ENCODE data around the gene PIP5K1A. TPM values are rescaled to one million over a fixed set of nuclear protein-coding genes. Genes with fewer than 3 reads are reported as not detected.

PIP5K1A gene, protein sequence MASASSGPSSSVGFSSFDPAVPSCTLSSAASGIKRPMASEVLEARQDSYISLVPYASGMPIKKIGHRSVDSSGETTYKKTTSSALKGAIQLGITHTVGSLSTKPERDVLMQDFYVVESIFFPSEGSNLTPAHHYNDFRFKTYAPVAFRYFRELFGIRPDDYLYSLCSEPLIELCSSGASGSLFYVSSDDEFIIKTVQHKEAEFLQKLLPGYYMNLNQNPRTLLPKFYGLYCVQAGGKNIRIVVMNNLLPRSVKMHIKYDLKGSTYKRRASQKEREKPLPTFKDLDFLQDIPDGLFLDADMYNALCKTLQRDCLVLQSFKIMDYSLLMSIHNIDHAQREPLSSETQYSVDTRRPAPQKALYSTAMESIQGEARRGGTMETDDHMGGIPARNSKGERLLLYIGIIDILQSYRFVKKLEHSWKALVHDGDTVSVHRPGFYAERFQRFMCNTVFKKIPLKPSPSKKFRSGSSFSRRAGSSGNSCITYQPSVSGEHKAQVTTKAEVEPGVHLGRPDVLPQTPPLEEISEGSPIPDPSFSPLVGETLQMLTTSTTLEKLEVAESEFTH
- total RNA-seq: 71.9 and 78.6 TPM in 2 replicates

DNA sequence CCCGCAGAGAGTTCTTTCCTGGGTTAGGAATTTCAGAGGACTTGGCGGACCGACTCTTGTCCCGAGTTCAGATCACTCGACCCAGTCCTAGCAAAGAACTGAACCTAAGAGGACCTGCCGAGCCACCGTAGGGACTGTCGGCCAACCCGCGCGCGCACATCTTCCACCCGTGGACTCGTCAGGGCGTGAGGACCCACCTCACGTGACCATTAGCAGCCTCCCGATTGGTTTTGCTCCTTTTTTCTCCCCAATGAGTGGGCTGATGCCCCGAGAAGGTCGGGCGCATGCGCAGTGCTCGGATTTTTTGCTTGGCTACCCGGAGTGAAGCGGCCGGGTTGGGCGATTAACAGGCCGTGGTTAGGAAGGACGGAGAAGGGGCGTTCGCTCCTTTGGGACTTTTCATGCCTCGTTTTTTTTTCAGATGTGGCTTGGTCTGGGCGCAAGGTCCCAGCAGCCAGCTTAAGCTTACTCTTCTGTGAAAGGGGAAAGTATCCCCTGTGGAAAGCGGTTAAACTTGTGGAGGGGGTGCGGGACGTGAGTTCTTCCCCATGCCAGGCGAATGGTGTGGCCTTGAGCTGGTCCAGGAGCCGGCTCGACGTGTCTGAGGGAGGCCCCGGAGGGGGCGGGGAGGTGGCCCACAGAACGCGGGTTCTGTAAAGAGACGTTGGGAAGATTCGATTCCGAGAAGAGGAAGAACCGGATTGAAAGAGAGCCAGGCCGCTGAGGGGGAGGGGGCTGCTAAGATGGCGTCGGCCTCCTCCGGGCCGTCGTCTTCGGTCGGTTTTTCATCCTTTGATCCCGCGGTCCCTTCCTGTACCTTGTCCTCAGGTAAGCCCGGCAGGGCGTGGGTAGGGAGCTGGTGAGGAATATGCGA is at the start of gene PIP5K1A:
Gene PIP5K1A, plus strand, starts transcription at position 299 of the 874 bp plus-strand sequence. Its CDS starts 445 bp downstream, at position 744.

DNA sequence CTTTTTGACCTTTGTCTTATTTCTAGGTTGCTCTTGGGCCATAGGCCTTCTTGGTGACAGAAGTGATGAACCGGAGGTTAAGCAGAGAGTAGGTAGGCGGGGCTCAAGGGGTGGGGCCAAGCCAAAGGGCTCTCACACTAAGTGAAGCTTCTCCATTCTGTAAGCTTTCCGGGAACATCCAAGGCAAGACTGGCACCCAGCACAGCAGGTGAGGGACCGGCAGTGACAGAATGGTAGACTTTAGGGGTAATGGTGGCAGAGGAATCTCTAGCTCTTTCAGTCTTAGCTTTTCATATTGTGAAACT is 41.9 kb upstream of the PIP5K1A start, which contains the start of gene TNFAIP8L2:
Gene TNFAIP8L2, plus strand, starts transcription at position 135 of the 305 bp plus-strand sequence. CDS start 2,049 bp downstream, outside the sequence.

DNA sequence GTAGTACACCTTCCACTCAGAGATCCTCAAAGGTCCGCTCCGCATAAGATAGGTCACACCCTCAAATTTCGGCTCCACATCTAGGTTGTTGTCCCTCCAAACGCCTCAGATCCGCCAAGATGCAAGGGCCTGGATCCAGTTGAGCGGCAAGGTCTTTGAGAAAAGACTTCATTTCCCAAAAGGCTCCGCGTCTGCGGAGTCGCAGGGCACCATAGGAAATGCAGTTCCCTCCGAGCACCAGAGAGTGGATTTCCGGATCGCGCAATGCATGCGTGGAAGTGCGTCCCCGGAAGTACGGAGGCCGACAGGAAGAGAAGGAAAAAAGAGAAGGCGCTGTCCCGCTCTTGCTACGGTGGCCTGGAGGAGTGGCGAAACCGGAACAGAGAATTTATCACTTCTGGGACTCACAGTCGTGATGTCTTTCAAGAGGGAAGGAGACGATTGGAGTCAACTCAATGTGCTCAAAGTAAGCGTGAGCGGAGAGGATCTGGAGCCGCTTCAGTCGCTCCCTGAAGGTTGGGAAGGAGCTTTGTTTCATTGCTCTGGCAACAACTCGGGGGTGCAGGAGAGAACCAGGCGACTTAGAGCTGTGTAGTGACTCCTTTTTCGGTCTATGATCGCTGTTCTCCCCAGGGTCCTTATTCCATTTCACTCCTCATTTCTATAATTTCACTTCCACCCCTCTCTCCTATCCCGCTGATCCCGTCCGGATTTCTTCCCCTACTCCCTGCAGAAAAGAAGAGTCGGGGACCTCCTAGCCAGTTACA is 32.4 kb upstream of the PIP5K1A start, which contains the start of the genes LYSMD1 and SCNM1:
Gene LYSMD1, minus strand, starts transcription at position 165 of the 767 bp plus-strand sequence. CDS start 644 bp downstream, outside the sequence.
Gene SCNM1, plus strand, starts transcription at position 407 of the 767 bp plus-strand sequence. Its CDS starts 9 bp downstream, at position 416.

DNA sequence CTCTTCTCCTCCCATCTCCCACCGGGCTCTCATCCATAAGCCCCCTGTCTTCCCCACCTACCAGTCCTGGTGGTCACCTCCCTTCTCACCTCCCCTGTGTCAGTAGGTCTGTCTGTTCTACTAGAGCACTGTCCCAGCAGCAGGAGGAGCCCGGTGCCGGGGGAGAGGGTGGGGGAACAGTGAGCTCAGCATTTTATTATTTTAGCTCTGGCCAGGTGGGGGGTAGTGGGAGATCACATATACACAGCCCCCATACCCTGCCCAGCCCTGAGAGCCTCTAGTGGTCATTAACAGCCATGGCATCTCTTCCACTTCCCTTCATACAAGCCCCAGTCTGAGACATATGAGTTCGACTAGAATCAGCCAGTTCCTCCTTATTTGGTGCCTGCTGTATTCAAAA is 22.5 kb upstream of the PIP5K1A start, which contains the start of gene TMOD4:
Gene TMOD4, minus strand, starts transcription at position 119 of the 400 bp plus-strand sequence. CDS start 1,106 bp downstream, outside the sequence.

DNA sequence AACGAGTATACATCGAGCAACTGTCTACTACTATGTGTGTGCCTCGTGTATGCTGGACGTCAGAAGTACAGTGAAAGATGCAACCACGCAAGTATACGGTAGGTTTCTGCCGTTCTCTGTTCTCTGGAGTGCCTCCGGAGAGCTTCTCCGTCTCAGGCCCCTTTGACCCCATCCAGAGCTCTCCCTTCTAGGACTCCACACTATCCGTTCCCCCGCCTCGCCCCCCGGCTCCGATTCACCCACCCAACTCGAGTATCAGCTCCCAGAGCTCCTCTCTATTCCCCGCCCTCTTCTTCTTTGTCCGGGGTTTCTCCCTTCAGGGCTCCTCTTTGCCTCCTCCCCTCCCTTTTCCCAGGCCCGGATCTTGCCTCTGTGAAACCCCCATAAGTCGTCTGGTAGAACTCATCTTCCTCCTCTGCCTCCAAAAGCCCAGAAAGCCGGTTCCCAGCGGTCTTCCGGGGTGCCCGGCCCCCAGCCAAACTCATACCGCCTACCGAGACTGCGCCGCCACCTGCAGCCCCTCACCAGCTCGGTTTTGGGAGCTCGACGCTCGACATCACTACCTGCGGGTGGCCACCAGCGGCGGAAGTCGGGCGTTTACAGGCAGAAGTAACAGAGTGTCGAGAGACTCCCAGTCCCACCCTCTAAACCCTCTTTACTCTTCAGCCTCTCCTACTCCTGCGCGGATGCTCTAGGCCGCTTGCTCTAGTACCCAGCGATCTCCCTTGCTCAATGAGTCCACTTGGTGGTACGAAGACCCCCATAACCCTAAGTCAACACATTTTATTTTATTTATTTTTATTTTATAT is 8.5 kb upstream of the PIP5K1A start, which contains the start of gene VPS72:
Gene VPS72, minus strand, starts transcription at position 561 of the 809 bp plus-strand sequence. Its CDS starts 76 bp downstream, at position 485.

DNA sequence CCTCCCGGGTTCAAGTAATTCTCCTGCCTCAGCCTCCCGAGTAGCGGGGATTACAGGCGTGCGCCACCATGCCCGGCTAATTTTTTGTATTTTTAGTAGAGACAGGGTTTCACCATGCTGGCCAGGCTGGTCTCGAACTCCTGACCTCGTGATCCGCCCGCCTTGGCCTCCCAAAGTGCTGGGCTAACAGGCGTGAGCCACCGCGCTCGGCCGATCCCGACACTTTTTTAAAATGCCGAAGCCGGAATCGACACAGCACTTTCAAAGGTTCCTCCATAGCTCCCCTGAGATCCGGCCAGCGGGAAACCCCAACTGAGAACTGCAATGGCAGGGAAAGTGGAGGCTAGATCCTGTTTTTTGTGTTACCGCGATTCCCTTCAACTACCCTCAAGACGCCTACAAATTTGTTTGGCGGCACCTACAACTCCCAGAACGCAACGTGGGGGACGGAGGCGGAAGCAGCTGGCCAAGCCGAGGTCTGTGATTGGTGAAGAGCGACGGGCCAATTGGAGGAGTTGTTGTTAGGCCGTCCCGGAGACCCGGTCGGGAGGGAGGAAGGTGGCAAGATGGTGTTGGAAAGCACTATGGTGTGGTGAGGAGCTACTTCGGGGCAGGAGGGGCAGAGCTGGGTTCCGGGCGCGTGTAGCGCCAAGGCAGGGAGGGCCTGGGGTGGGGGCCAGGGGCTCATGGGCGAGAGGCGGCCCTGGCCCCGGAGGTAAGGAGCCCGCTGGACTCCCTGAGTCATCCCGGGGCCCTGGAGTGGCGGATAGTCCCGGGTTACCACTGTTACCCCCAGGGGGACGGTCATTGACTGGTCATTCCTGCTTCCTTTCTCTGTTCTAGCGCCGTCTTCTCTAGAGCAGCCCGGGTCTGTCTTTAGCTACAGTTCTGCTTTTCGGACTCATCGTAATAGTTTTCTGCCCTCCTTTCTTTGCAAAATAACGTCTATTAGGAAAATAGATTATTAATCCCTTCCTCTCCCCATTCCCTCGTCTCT is 56.2 kb downstream of the PIP5K1A start, which contains the start of gene PSMD4:
Gene PSMD4, plus strand, starts transcription at position 518 of the 997 bp plus-strand sequence. Its CDS starts 49 bp downstream, at position 567.

DNA sequence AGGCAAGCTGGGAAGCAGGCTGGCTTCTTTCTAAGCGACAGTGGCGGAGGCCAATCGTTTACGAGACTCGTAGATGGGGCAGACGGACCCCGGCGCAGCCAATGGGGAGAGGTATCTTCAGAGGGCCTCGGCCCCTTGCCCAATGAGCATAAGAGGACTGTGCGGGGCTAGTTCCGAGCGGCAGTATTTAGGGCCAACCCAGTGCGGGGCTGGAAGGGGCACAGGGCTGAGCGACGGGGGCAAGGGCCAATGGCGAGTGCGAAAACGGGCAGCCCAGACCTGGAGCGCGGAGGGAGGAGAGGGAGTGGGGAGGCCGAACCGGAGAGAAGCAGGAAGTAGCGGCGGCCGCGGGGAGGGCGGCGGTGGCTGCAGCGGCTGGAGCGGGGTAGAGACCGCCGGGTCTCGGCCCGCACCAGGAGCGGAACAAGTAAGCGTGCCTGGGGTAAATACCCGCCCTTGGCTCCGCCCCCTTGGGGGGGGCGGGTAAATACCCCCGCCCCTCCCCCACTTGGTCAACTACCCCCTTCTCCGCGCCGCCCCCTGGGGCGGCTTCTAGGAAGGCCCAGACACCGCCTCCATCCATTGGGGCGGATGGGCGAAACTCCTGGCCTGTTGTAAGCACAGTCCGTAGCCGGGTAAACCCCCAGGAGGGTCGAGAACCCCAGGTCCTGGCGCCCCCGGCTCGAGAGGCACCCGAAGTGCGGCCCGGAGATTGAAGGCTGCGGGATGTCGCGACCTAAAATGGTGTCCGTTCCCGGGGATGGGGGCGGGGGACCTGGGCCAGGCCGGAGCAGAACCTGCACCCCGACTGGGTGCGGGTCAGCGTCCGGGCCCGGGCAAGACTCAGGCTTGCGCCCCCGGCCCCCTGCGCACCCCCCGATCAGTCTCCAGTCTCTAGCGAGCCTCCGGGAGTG is 83.9 kb downstream of the PIP5K1A start, which contains the start of gene ZNF687:
Gene ZNF687, plus strand, starts transcription at position 331 of the 914 bp plus-strand sequence. CDS start 3,993 bp downstream, outside the sequence.

Other genes starting within 250 kb of the PIP5K1A start
- gene CERS2, start 223.7 kb upstream of the PIP5K1A start, total RNA-seq: 136 and 182 TPM in 2 replicates
- under 0.01 and 0.22 TPM in 2 replicates for gene ANXA9, start 216.3 kb upstream of the PIP5K1A start, total RNA-seq
- 5.9 and 9.2 TPM in 2 replicates for gene MINDY1, start 191.7 kb upstream of the PIP5K1A start, total RNA-seq
- 7.7 and 8.9 TPM in 2 replicates for gene PRUNE1, start 190.1 kb upstream of the PIP5K1A start, total RNA-seq
- gene BNIPL, start 162.0 kb upstream of the PIP5K1A start, total RNA-seq: 0.22 and 0.29 TPM in 2 replicates
- gene C1orf56, start 150.8 kb upstream of the PIP5K1A start, total RNA-seq: 2.9 and 3.3 TPM in 2 replicates
- 68.1 and 106 TPM in 2 replicates for gene CDC42SE1, start 138.9 kb upstream of the PIP5K1A start, total RNA-seq
- 2.8 and 10.7 TPM in 2 replicates for gene MLLT11, start 138.2 kb upstream of the PIP5K1A start, total RNA-seq
- 9.7 and 9.8 TPM in 2 replicates for gene GABPB2, start 127.8 kb upstream of the PIP5K1A start, total RNA-seq
- 0.57 and 1.8 TPM in 2 replicates for gene SEMA6C, start 51.9 kb upstream of the PIP5K1A start, total RNA-seq
- not detected in 2 replicates for gene TNFAIP8L2, start 41.9 kb upstream of the PIP5K1A start, total RNA-seq
- gene LYSMD1, start 32.6 kb upstream of the PIP5K1A start, total RNA-seq: 13.6 and 14.2 TPM in 2 replicates
- gene SCNM1, start 32.4 kb upstream of the PIP5K1A start, total RNA-seq: 29.8 and 31.1 TPM in 2 replicates
- gene TMOD4, start 22.6 kb upstream of the PIP5K1A start, total RNA-seq: not detected in 2 replicates
- gene VPS72, start 8.4 kb upstream of the PIP5K1A start, total RNA-seq: 35.5 and 55.4 TPM in 2 replicates
- 156 and 173 TPM in 2 replicates for gene PSMD4, start 56.2 kb downstream of the PIP5K1A start, total RNA-seq
- gene ZNF687, start 83.7 kb downstream of the PIP5K1A start, total RNA-seq: 16.8 and 16.9 TPM in 2 replicates
- 38.5 and 92.6 TPM in 2 replicates for gene PI4KB, start 128.9 kb downstream of the PIP5K1A start, total RNA-seq
- 14.2 and 34.2 TPM in 2 replicates for gene RFX5, start 148.7 kb downstream of the PIP5K1A start, total RNA-seq
- gene SELENBP1, start 174.2 kb downstream of the PIP5K1A start, total RNA-seq: 8.7 and 30.9 TPM in 2 replicates
- gene PSMB4, start 201.0 kb downstream of the PIP5K1A start, total RNA-seq: 356 and 363 TPM in 2 replicates

Measured in placental pericyte (primary cell).